Panc1 (cell line): ENCODE measurements around the gene IGSF9. TPM values are rescaled to one million over a fixed set of nuclear protein-coding genes. Genes with fewer than 3 reads are reported as not detected.

ENCODE experiments used
- ATAC-seq: fragments of 200-7000 bp; cut with Tn5 transposase; 2 replicates; pipeline ENCODE4 v1.9.1; 2020; ENCODE audit warnings: mild to moderate bottlenecking, moderate library complexity
- BruUV-seq: library from RNA; stranded (reverse); fragments of 400-500 nt; replicated peaks from 2 replicates; lab custom pipeline; 2021; lab: Mats Ljungman, UMichigan
- CTCF ChIA-PET: fragments of 300-600 bp; sonication (Branson Sonifier 250); formaldehyde crosslinking; loops from one replicate; lab custom pipeline; 2022; ENCODE audit warnings: antibody characterized with exemption; lab: Charles Lee
- POLR2A ChIA-PET: fragments of 300-600 bp; sonication (Branson Sonifier 250); formaldehyde crosslinking; loops from one replicate; lab custom pipeline; 2022; ENCODE audit warnings: antibody characterized with exemption; lab: Charles Lee
- DNase-seq: peaks from one replicate; pipeline ENCODE4 v3.0.0-alpha.2; 2010; ENCODE audit warnings: low read depth, low spot score
- H3K27ac ChIP-seq: 2 replicates; pipeline ENCODE4 v1.5.1; 2011; ENCODE audit warnings: mild to moderate bottlenecking, low read length, inconsistent platforms
- H3K27me3 ChIP-seq: fragments of 200-500 bp; sonication (Bioruptor generic); 2 replicates; pipeline ENCODE4 v1.6.0; 2014; ENCODE audit warnings: low read length, inconsistent platforms; ENCODE audit not compliant: control insufficient read depth, insufficient read depth
- H3K36me3 ChIP-seq: fragments of 200-500 bp; sonication (Bioruptor generic); 2 replicates; pipeline ENCODE4 v1.5.1; 2014; ENCODE audit warnings: inconsistent platforms, mild to moderate bottlenecking, low read length, moderate library complexity; ENCODE audit not compliant: control insufficient read depth, insufficient read depth
- H3K4me1 ChIP-seq: 2 replicates; pipeline ENCODE4 v1.5.1; 2011; ENCODE audit warnings: inconsistent platforms, mild to moderate bottlenecking, low read length, moderate library complexity; ENCODE audit not compliant: control insufficient read depth, insufficient read depth
- H3K4me3 ChIP-seq, 2 experiments: 2 replicates each; pipeline ENCODE4 v1.5.1; 2011 to 2012; ENCODE audit warnings: low read depth in 2 of 2, low read length in 2 of 2, mild to moderate bottlenecking in 2 of 2, inconsistent platforms in 1 of 2, moderate library complexity in 1 of 2
- H3K9me3 ChIP-seq: fragments of 200-500 bp; sonication (Bioruptor generic); 2 replicates; pipeline ENCODE4 v1.5.1; 2014; ENCODE audit warnings: low read depth, mild to moderate bottlenecking, inconsistent platforms, low read length, moderate library complexity; ENCODE audit not compliant: control insufficient read depth, insufficient read depth
- POLR2AphosphoS5 ChIP-seq: IDR thresholded peaks from 2 replicates; pipeline ENCODE4 v1.6.1; 2012; ENCODE audit warnings: mild to moderate bottlenecking, low read depth, low read length, moderate library complexity
- REST ChIP-seq, 2 experiments: IDR thresholded peaks; 2 replicates each; pipeline ENCODE4 v1.6.1; 2011 to 2012; ENCODE audit warnings: low read depth in 2 of 2, control low read depth in 1 of 2, low read length in 1 of 2, mild to moderate bottlenecking in 1 of 2, moderate library complexity in 1 of 2; ENCODE audit not compliant: insufficient read depth in 1 of 2
- SIN3A ChIP-seq: IDR thresholded peaks from 2 replicates; pipeline ENCODE4 v1.6.1; 2012; ENCODE audit warnings: low read depth, mild to moderate bottlenecking, low read length, moderate library complexity, borderline replicate concordance; ENCODE audit not compliant: insufficient read depth
- TCF7L2 ChIP-seq: IDR thresholded peaks from 2 replicates; pipeline ENCODE4 v1.6.1; 2011; ENCODE audit warnings: mild to moderate bottlenecking, low read depth, low read length, inconsistent platforms
- in situ Hi-C: cut with HindIII; loops from 2 replicates; pipeline ENCODE4 v1.10.0; 2016; ENCODE audit warnings: low sequenced_read_pairs, low pct_unique_long_range_greater_than_20kb
- intact Hi-C: fragments of 100-400 bp; cut with micrococcal nuclease; formaldehyde crosslinking; loops from one replicate; pipeline ENCODE4 v1.10.0; 2022; ENCODE audit not compliant: unreplicated experiment
- total RNA-seq: library from RNA; stranded (reverse); gene quantifications from one replicate; pipeline ENCODE4 v1.2.1, GENCODE V29; 2021; ENCODE audit not compliant: unreplicated experiment
- TF ChIP-seq, protein P1 (sequence below): fragments of 450-650 bp; IDR thresholded peaks from 2 replicates; pipeline ENCODE4 v1.5.1; 2017; ENCODE audit warnings: mild to moderate bottlenecking

IGSF9 gene
- total RNA-seq, 1 experiment from 2014 or later, result 0.51 TPM

DNA sequence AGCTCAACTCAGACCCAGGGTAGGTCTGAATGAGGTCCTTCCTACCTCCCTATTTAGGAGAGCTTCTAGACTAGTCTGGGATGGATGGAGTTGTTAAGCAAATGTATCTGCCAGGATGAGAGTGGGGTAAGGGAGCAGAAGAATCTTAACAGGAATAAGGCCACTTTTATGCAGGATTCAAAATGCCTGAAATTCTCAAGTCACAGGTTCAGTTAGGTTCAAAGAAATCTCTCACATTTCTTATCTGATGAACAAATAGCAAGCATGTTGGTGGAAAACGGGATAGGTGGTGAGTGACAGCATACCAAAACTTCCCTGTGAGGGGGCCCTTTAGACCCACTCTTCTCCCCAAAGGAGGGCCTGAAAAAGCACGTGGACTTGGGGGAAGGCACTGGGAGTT, 5.6 kb upstream of the IGSF9 start:
- no peak overlapping the region for H3K4me3 ChIP-seq
- no peaks in the 10 kb centered on the region; the same call in 1 of the 2 replicates for H3K4me1 ChIP-seq
- DNase-seq (no peak), ATAC-seq (no peak)
- no TSS peak for BruUV-seq
- ChIA-PET POLR2A (no interaction called here), CTCF (no interaction called here)
- no peaks in the 10 kb centered on the region for H3K36me3 ChIP-seq
- intact Hi-C loops (no loop called here), in situ Hi-C loops (no loop called here)
- H3K27ac ChIP-seq, result no peak overlapping the region
- H3K27me3 ChIP-seq, result peaks cover 23% of the 10 kb centered on the region
- no peaks in the 10 kb centered on the region for H3K9me3 ChIP-seq
- TF ChIP-seq SIN3A (no peak), TCF7L2 (no peak), POLR2AphosphoS5 (no peak), REST (IDR thresholded peaks at IDR 0.05; ENCODE audit: insufficient read depth in 1 of 2, low read depth in 2 of 2, low read length in 1 of 2) (no peak)
- TF ChIP-seq, protein P1, sequence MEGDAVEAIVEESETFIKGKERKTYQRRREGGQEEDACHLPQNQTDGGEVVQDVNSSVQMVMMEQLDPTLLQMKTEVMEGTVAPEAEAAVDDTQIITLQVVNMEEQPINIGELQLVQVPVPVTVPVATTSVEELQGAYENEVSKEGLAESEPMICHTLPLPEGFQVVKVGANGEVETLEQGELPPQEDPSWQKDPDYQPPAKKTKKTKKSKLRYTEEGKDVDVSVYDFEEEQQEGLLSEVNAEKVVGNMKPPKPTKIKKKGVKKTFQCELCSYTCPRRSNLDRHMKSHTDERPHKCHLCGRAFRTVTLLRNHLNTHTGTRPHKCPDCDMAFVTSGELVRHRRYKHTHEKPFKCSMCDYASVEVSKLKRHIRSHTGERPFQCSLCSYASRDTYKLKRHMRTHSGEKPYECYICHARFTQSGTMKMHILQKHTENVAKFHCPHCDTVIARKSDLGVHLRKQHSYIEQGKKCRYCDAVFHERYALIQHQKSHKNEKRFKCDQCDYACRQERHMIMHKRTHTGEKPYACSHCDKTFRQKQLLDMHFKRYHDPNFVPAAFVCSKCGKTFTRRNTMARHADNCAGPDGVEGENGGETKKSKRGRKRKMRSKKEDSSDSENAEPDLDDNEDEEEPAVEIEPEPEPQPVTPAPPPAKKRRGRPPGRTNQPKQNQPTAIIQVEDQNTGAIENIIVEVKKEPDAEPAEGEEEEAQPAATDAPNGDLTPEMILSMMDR, result no peak

GRCh38 chr1:159949981-159950381, 4.6 kb upstream of the IGSF9 start:
- no peaks in the 10 kb centered on the region for H3K9me3 ChIP-seq
- no TSS peak for BruUV-seq

More at GRCh38 chr1:159949981-159950381, 4.6 kb upstream of the IGSF9 start:
- TF ChIP-seq POLR2AphosphoS5 (no peak), REST (IDR thresholded peaks at IDR 0.05; ENCODE audit: insufficient read depth in 1 of 2, low read depth in 2 of 2, low read length in 1 of 2) (no peak), SIN3A (no peak), TCF7L2 (no peak)
- TF ChIP-seq, protein P1, result no peak
- Histone ChIP-seq H3K27ac (no peak overlapping the region), H3K36me3 (no peaks in the 10 kb centered on the region), H3K27me3 (peaks cover 20% of the 10 kb centered on the region), H3K4me3 (no peak overlapping the region), H3K4me1 (peaks cover 3% of the 10 kb centered on the region)
- CTCF ChIA-PET, result no interaction called here
- intact Hi-C loops, result no loop called here
- DNase-seq (no peak), ATAC-seq (no peak)
- in situ Hi-C loops, result no loop called here
- POLR2A ChIA-PET, result no interaction called here
